GM23338 (cell line): Measurements from ENCODE around the gene IL5RA.

Source experiments
- CREB1 ChIP-seq: fragments of 250-450 bp; sonication (Bioruptor Pico); IDR thresholded peaks from 2 replicates; pipeline ENCODE4 v1.5.0; 2020; ENCODE audit warnings: low read depth, mild to moderate bottlenecking, moderate library complexity
- CTCF ChIP-seq, 2 experiments: fragments of 200-600 bp in 1 of 2; sonication (generic) in 1 of 2; conservative IDR thresholded peaks; 2 replicates each; pipeline versions ENCODE4 v1.5.1 to v1.6.1; 2016 to 2017; ENCODE audit warnings: antibody characterized with exemption in 2 of 2, low read depth in 2 of 2, mild to moderate bottlenecking in 2 of 2, moderate library complexity in 1 of 2
- EZH2 ChIP-seq: fragments of 200-600 bp; sonication (generic); IDR thresholded peaks from one replicate; pipeline ENCODE4 v1.8.0; 2017; ENCODE audit warnings: antibody characterized with exemption, mild to moderate bottlenecking, low read depth; ENCODE audit not compliant: unreplicated experiment
- EZH2phosphoT487 ChIP-seq: fragments of 200-600 bp; sonication (generic); IDR thresholded peaks from one replicate; pipeline ENCODE4 v1.8.1; 2018; ENCODE audit warnings: antibody characterized with exemption; ENCODE audit not compliant: unreplicated experiment
- JUNB ChIP-seq: IDR thresholded peaks from one replicate; pipeline ENCODE4 v1.6.1; 2016; ENCODE audit warnings: antibody characterized with exemption; ENCODE audit not compliant: unreplicated experiment
- POLR2AphosphoS5 ChIP-seq: IDR thresholded peaks from 2 replicates; pipeline ENCODE4 v1.6.1; 2016; ENCODE audit warnings: antibody characterized with exemption, low read depth
- REST ChIP-seq: IDR thresholded peaks from one replicate; pipeline ENCODE4 v1.6.1; 2018; ENCODE audit warnings: antibody characterized with exemption; ENCODE audit not compliant: unreplicated experiment

GRCh38 chr3:3080309-3080708 is 29.9 kb downstream of the IL5RA start:
- TF ChIP-seq CTCF (conservative IDR thresholded peaks at IDR 0.05; ENCODE audit: low read depth in 2 of 2) = no peak
- no peak for TF ChIP-seq POLR2AphosphoS5
- no peak for TF ChIP-seq JUNB
- TF ChIP-seq EZH2phosphoT487 = no peak
- TF ChIP-seq REST = no peak
- TF ChIP-seq EZH2 = no peak
- TF ChIP-seq CREB1 (CRISPR knock-in tag) = no peak
